ENCODE measurements around the gene NR4A3. TPM values are rescaled to one million over a fixed set of nuclear protein-coding genes. Genes with fewer than 3 reads are reported as not detected.

The NR4A3 gene
- total RNA-seq, 1 experiment from 2014 or later: under 0.01 TPM

DNA sequence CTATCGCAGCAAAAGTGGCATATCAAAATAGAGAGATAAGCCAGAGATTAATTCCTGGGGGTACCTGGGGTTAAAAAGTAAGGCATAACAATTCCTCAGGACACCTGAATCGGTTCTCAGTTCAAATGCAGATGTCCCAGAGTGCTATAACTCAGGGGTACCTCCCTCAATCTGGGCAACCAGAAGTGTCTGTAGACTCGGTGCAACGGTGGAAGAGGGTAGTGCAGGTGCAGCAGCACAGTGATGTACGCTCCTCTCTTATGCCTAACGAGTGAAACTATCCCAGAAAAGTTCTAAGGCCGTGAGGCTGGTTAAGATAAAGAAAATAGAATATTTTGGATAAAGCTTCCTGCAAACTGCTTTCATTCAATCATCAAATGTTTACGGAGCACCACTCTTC, 7.9 kb upstream of the NR4A3 start:
- no peak for DNase-seq (ENCODE audit: low read depth)

GRCh38 chr9:99814359-99814758, 7.3 kb upstream of the NR4A3 start:
- no peak for DNase-seq (ENCODE audit: low read depth)

DNA sequence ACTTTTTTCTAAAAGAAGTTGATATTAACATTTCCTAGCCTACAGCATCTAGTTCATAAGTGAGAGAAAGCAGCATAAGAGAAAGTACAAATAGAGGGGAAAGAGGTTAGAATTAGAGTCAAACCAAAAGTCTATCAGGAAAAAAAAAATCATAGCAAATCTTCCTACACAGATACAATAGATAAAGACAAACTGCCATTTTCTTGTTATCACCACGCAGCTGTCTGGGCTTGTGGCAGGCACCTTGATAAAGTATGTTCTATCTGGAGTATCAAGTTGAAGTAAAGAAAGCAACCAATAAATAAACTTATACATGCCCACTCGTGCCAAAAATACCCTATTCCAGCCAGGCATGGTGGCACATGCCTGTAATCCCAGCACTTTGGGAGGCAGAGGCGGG, 5.3 kb upstream of the NR4A3 start:
- no peak for DNase-seq (ENCODE audit: low read depth)

DNA sequence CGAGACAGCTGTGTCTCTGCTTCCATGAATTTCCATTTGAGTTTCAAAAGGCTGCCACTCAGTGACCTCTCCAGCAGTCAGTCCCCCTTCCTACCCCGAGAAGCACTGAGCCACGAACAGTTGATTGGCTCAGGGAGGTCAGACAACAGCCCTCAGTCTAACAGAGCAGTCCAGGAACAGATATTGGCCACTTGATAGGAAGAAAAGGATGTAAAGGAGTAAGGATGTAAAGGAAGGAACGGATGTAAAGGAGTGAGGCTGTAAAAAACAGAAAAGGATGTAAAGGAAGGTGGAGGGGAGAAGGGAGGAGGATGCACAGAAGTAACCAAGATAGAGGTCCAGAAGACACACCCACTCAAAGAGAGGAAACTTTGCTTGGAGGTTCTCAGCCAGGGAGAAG, 3.2 kb upstream of the NR4A3 start:
- DNase-seq (ENCODE audit: low read depth): peak; percentile 6

- peak; percentile 93 for DNase-seq (ENCODE audit: low read depth)
These were observed 2.4 kb upstream of the NR4A3 start for GRCh38 chr9:99819123-99819855.

DNA sequence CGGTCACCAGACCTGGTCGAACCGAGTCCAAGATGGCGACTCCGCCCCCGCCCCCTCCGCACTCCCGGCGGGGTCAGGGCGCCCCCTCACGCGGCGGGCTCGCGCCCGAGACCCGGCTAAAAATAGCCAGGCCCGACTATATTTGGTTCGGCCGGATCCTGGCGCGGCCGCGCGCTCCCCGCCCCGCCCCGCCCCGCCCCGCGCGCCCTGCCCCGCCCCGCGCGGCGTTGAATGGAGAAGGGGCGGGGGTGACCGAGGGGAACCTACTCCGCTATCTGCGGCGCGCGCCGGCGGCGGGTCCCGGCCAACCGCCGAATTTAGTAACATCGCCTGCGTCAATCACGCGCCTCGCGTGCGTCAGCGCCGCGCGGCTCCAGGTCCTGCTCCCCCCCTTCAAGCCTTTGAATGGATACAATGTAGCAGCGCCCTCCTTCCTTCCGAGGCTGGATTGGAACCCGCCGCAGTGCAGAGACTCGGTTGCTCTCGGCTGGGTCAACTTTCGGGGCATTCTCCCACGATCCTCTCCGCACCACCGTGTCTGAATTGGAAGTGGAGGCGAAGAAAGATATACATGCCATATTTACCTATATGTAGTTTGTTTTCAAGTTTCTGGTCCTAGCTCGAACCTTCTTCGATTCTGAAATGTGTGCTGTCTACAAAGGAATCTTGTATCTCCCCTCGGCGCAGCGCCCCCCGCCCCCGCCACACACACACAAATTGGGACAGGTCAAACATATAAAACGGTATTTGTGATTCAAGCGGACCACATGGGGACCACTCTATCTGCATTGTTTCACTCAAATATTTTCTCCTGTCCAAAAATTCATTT, 1.6 kb upstream of the NR4A3 start:
- peak; percentile 91 for DNase-seq (ENCODE audit: low read depth)

DNA sequence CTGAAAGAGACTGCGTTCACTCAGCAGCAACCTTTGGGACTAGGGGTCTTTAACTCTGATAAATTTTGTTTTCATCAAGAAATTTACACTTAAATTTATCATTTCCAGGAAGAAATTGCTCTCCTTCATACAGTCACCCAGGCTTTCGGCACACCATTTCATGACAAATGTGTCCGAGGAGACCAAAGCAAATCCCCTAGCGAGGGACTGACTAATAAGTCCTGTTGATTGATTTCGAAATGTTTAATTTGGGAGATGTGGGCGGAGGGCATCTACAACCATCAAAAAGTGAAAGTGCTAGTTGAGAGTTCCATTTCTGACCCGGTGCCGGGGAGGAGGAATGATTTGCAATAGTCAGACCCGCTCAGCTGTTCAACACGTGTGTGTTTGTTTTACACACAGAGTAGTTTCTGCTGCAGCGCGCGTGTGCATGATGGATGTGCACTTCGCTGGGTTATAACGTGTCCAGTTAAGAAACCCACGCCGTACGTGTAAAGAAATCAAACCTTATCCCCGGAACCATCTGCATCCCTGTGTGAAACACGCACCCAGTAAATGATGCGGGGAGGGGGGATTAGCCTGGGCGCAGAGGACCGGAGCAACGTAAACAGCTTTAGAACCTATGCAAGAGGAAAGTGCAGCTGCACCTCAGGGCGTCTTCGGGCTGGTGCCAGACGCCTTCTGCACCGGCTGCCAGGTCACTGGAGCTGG, 845 bp upstream of the NR4A3 start:
- peak; percentile 72 for DNase-seq (ENCODE audit: low read depth)

GRCh38 chr9:99822109-99822805, 572 bp downstream of the NR4A3 start:
- peak; percentile 45 for DNase-seq (ENCODE audit: low read depth)

DNA sequence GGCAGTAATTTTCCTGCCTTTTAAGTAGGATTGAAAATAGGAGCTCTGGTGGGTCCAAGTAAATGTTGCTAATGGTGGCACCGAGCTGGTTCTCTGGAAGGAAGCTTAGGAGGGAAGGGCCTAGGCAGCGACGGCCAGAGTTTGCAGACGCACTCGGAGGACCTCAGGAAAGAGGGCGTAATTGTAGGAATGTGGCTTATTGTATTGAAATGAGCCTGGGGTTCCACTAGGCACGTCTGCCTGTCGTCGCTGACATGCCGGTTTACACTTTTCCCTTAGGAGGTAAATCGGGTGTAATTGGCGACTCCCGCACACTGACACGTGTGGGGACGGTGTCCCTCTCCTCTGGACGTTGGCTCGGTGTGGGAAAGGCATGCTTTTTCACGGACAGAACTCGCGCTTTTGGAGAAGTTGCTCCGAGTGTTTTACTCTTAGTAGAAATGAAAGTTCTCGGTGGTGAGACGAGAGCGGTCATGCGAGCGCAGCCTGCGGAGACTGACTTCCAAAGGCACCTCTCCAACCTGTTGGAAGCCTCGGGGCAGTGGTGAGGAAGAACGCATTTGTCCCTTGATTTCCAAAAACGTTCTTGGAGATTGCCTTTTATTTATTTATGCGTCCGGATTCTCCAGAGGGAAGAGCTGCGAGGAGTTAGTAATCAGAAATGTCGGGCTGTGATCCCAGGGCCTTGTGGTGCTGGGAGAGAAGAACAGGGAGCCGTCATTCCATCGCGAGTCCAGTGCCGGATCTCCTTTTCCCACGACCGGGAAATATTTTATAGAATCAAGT, 1.3 kb downstream of the NR4A3 start:
- DNase-seq (ENCODE audit: low read depth): peak; percentile 41

DNA sequence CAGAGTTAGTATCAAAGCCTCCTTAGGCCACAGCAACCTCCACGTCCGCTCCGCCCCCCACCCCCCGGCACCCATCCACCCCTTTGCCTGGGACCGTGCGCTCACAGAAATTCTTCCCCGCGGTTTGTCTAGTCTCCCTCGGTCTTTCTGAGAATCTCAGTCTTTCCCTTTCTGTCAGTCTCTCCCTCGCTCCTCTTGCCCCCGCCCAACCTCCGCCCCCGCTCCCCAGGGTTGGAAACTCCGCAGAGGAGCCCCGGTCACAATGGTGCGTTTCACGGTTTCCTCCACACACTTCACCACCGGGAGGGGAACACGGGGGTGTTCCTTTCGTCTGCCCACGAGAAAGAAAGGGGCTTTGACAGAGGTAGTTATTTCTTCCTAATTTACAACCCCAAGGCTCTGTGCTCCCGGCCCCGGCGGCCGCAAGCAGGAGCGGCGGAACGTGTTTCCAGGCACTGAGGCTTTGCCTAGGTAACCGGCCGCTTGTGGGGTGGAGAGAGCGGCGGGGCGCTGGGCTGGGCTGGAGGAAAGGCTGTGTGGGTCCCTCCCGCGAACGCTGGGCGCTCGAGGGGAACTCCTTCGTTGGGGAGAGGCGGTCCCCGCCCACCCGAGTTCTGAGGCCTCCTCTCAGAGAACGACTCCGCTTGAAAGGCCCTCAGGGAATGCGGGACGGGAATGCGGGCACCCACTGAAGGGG, 2.1 kb downstream of the NR4A3 start:
- DNase-seq (ENCODE audit: low read depth): peak; percentile 9

DNA sequence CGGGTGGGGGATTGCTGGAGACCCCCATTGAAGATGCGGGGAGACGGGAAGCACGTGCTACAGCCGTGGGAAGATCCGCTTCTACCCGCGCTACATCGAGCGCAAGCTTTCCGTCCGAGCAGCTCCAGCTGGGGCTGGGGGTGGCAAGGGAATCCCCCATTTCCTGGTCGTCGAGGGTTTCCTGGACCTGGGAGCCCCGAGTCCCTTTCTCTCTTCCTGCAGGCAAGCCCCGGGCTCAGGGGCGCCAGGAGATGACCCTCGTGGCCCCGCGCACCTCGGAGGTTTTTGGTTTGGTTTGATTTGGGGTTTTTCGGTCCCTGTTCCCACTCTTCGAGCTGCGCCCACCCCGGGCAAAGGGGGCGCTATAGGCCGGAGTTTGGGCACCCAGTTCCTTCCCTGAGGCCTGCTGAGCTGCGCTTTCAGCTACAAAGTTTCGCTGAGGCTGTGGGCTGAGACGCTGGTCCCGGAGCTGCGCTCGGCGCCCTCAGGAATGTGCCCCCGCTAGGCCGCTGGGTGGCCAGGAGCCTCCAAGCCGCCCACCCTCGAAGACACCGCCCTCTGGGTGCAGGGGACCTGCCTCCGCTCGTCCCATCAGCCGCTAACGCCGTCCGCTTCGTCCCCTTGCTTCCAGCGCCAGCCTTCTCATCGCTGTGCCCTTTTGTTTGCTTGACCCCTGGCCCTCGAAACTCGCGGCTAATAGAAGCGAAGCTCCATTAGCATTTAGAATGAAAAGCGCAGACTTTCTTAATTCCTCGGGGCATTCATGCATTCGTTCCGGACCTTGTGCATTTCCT, 2.9 kb downstream of the NR4A3 start:
- DNase-seq (ENCODE audit: low read depth): peak; percentile 6

DNA sequence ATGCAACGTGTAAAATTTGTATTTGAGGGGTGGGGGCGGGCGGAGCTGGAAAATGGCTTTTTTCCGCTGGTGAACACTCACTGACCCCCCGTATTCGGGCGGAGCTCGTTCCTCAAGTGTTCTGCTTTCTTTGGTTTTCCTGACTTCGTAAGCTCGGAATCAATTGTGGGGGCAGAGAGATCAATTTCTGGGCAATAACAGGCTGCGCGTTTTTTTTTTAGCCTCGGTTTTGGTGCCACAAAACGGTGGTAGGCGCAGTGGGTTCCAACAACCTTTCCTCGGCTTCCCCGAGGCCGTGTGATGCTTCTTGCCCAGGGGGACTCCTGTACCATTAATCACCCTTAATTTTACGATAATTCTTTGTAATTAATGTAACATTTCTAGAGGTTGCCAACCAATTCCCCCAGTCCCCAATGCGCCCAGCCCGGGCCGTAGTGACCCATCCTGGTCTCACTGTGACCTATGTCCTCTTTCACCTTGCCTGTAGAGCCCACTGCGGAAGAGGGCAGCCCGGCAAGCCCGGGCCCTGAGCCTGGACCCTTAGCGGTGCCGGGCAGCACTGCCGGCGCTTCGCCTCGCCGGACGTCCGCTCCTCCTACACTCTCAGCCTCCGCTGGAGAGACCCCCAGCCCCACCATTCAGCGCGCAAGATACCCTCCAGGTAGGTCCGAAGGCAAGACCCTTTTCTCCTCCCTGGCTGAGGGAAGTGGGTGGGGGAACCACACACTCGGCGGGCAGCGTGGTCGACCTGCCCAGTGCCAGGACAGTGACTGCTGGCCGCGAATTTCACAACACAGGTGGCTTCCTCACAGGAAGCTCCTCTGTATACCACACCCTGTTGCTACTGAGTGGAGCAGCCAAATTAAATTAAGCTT, 3.7 kb downstream of the NR4A3 start:
- no peak for DNase-seq (ENCODE audit: low read depth)

GRCh38 chr9:99826579-99826978, 4.9 kb downstream of the NR4A3 start:
- DNase-seq (ENCODE audit: low read depth): no peak

DNA sequence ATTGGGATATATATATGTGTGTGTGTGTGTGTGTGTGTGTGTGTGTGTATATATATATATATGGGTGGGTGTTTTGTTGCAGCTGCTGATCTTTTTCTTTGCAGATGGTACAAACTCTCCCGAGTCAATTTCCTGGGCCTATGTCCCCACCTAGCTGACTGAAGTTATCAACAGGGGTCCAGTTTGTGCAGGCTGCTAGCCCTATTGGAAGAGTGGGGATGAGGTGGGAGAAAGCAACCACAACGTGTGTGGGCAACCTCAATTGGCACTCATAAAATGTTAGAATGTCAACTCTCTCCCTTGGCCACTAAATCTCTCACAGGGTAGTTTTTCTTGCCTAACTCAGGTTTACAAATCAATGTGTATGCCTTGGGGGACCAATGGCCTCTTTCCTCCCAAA, 5.6 kb downstream of the NR4A3 start:
- DNase-seq (ENCODE audit: low read depth): no peak

DNA sequence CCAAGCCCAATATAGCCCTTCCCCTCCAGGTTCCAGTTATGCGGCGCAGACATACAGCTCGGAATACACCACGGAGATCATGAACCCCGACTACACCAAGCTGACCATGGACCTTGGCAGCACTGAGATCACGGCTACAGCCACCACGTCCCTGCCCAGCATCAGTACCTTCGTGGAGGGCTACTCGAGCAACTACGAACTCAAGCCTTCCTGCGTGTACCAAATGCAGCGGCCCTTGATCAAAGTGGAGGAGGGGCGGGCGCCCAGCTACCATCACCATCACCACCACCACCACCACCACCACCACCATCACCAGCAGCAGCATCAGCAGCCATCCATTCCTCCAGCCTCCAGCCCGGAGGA, 6.3 kb downstream of the NR4A3 start:
- DNase-seq (ENCODE audit: low read depth): no peak

DNA sequence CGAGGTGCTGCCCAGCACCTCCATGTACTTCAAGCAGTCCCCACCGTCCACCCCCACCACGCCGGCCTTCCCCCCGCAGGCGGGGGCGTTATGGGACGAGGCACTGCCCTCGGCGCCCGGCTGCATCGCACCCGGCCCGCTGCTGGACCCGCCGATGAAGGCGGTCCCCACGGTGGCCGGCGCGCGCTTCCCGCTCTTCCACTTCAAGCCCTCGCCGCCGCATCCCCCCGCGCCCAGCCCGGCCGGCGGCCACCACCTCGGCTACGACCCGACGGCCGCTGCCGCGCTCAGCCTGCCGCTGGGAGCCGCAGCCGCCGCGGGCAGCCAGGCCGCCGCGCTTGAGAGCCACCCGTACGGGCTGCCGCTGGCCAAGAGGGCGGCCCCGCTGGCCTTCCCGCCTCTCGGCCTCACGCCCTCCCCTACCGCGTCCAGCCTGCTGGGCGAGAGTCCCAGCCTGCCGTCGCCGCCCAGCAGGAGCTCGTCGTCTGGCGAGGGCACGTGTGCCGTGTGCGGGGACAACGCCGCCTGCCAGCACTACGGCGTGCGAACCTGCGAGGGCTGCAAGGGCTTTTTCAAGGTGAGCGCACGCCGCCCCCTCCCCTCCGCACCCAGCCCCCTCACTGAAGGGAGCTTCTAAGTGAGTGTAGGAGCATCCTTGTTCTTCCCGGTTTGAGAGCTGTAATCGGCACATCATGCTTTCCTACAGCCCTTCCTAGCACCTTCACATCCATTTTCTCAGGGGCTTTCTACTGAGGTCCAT, 6.9 kb downstream of the NR4A3 start:
- no peak for DNase-seq (ENCODE audit: low read depth)

DNA sequence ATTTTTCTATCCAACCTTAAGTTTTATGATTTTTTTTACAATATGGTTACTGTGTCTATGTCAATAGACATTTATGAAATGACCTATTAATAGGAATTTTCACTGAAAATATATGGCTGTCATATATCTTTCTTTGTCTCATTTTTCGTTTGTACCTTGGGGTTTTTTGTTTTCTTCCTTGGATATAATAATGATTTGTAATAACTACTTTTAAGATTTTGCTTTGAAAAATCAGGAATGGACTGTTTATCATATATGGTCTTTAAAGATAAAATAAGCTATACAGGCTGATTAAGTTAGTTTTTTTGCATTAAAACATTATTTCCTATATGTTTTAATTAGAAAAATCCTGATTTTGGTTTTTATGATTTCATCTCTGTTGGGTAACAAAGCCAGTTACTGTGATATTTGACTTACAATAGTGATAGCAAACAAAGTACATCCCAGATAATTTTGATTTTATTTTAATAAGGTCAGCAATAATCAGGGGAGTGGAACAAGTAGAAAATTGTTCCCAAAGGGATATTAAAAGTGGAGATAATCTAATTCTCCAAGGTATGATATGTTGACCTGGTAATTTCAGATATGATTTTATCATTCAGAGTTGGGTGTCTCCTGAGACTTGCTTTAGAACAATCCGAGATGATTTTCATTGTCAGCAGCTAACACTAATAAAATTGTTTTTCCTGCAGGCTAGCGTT, 10.3 kb downstream of the NR4A3 start:
- DNase-seq (ENCODE audit: low read depth): no peak

GRCh38 chr9:99832558-99832864, 10.8 kb downstream of the NR4A3 start:
- no peak for DNase-seq (ENCODE audit: low read depth)
